HepG2 (cell line): ENCODE measurements around the gene KCNQ1OT1. TPM values are rescaled to one million over a fixed set of nuclear protein-coding genes. Genes with fewer than 3 reads are reported as not detected.

Source experiments
- JUND ChIP-seq: sonication (generic); formaldehyde crosslinking; IDR thresholded peaks from 2 replicates; pipeline ENCODE4 v1.8.0; 2022; ENCODE audit warnings: mild to moderate bottlenecking, missing genetic modification reagents
- POGZ ChIP-seq: sonication (generic); formaldehyde crosslinking; IDR thresholded peaks from 2 replicates; pipeline ENCODE4 v1.4.0; 2020; ENCODE audit warnings: mild to moderate bottlenecking, missing genetic modification reagents
- REXO4 ChIP-seq: sonication (generic); formaldehyde crosslinking; IDR thresholded peaks from 2 replicates; pipeline ENCODE4 v1.8.0; 2022; ENCODE audit warnings: missing genetic modification reagents, mild to moderate bottlenecking, borderline replicate concordance
- RFX3 ChIP-seq: IDR thresholded peaks from 2 replicates; pipeline ENCODE4 v1.6.1; 2016; ENCODE audit warnings: missing biosample characterization, missing genetic modification reagents
- THAP11 ChIP-seq: IDR thresholded peaks from 2 replicates; pipeline ENCODE4 v1.6.1; 2016; ENCODE audit warnings: missing biosample characterization, missing genetic modification reagents
- ZC3H13 ChIP-seq: sonication (generic); formaldehyde crosslinking; IDR thresholded peaks from 2 replicates; pipeline ENCODE4 v1.8.1; 2023; ENCODE audit warnings: mild to moderate bottlenecking, missing genetic modification reagents, moderate library complexity
- ZMAT3 ChIP-seq: sonication (generic); formaldehyde crosslinking; conservative IDR thresholded peaks from 2 replicates; pipeline ENCODE4 v1.7.0; 2021; ENCODE audit warnings: missing genetic modification reagents
- ZNF317 ChIP-seq: sonication (generic); formaldehyde crosslinking; IDR thresholded peaks from 2 replicates; pipeline ENCODE4 v1.5.0; 2020; ENCODE audit warnings: mild to moderate bottlenecking, missing genetic modification reagents
- ZNF503 ChIP-seq: sonication (generic); formaldehyde crosslinking; IDR thresholded peaks from 2 replicates; pipeline ENCODE4 v1.4.0; 2020; ENCODE audit warnings: missing genetic modification reagents
- ZNF512 ChIP-seq: sonication (generic); formaldehyde crosslinking; IDR thresholded peaks from 2 replicates; pipeline ENCODE4 v1.4.0; 2020; ENCODE audit warnings: mild to moderate bottlenecking, missing genetic modification reagents
- ZNF614 ChIP-seq: IDR thresholded peaks from 2 replicates; pipeline ENCODE4 v1.6.1; 2018; ENCODE audit warnings: missing biosample characterization, missing genetic modification reagents, inconsistent platforms, borderline replicate concordance
- ZNF629 ChIP-seq: sonication (generic); formaldehyde crosslinking; conservative IDR thresholded peaks from 2 replicates; pipeline ENCODE4 v1.5.0; 2020; ENCODE audit warnings: missing genetic modification reagents
- ZNF687 ChIP-seq: sonication (generic); formaldehyde crosslinking; IDR thresholded peaks from 2 replicates; pipeline ENCODE4 v1.5.1; 2020; ENCODE audit warnings: mild to moderate bottlenecking, missing genetic modification reagents, moderate library complexity
- polyA plus RNA-seq, 8 experiments: library from polyadenylated mRNA; depleted of rRNA in 3 of 8; stranded (reverse) in 7 of 8; unstranded in 1 of 8; fragments of >200 nt; fragmentation: Illumina TruSeq in 4 of 8; extraction: Trizol in 4 of 8; gene quantifications; 2 replicates each; pipeline versions ENCODE4 v1.2.1 to v1.2.3, GENCODE V29; 2011 to 2016; ENCODE audit warnings: low read depth in 4 of 8, missing spikeins in 1 of 8, mixed read lengths in 1 of 8; ENCODE audit not compliant: insufficient read depth in 1 of 8
- total RNA-seq, 5 experiments: library from RNA; depleted of rRNA; stranded (reverse); fragments of >200 nt; fragmentation: Illumina TruSeq; extraction: Trizol; gene quantifications; 2 replicates each; pipeline ENCODE4 v1.2.3, GENCODE V29; 2016; ENCODE audit warnings: low read depth in 1 of 5
- TF ChIP-seq, protein P1 (sequence below): sonication (generic); formaldehyde crosslinking; IDR thresholded peaks from 2 replicates; pipeline ENCODE4 v1.9.0; 2021; ENCODE audit warnings: missing genetic modification reagents, borderline replicate concordance
- TF ChIP-seq, protein P2 (sequence below): sonication (generic); formaldehyde crosslinking; IDR thresholded peaks from 2 replicates; pipeline ENCODE4 v1.5.1; 2020; ENCODE audit warnings: missing genetic modification reagents, mild to moderate bottlenecking, borderline replicate concordance

Gene KCNQ1OT1
- total and polyA plus RNA-seq, 2 of the 13 experiments (the other 11 are each of a cell fraction or from before 2014, with no cell fraction given): 1.3 to 18.9 TPM

DNA sequence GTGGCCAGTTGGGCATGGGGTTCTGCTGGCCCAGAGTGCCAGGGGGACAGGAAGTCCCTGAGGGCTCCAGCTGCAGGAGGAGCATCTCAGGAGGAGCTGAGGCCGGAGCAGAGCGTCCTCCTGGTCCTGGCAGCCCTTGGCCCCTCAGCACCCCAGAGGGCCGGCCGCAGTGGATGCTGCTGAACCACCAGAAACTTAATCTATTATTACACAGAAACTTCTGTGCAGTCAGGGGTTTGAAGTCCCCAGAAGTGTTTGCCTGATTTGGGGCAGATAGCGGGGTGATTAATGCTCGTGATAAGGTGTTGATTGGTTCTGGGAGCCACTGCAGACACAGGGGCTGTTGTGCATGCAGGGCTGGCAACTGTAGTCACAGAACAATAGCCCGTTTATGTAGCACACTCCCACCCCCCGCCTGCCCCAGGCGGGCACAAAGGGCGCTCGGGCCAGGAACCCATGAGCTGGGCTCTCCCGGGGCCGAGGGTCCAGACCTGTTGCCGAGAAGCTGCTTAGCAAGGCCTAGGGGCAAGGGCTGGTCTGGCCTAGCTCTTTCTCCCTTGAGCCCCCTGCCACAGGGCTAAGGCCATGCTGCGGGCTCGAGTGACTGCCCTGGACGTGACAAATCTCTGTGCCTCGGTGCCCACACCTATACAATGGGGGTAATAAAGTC lies 29.0 kb upstream of the KCNQ1OT1 start (continued):
- TF ChIP-seq ZNF503 (peak; percentile 93), ZNF512 (CRISPR knock-in tag) (no peak), ZNF614 (CRISPR knock-in tag) (no peak), REXO4 (no peak), THAP11 (CRISPR knock-in tag) (peak; percentile 57; the same call in 1 of the 2 replicates), JUND (CRISPR knock-in tag) (no peak), ZNF687 (CRISPR knock-in tag) (peak; percentile 93), POGZ (CRISPR knock-in tag) (no peak), ZNF317 (CRISPR knock-in tag) (no peak), ZC3H13 (CRISPR knock-in tag) (no peak), ZMAT3 (peak; percentile 74), RFX3 (no peak), ZNF629 (CRISPR knock-in tag) (peak; percentile 39)
- TF ChIP-seq, protein P1, sequence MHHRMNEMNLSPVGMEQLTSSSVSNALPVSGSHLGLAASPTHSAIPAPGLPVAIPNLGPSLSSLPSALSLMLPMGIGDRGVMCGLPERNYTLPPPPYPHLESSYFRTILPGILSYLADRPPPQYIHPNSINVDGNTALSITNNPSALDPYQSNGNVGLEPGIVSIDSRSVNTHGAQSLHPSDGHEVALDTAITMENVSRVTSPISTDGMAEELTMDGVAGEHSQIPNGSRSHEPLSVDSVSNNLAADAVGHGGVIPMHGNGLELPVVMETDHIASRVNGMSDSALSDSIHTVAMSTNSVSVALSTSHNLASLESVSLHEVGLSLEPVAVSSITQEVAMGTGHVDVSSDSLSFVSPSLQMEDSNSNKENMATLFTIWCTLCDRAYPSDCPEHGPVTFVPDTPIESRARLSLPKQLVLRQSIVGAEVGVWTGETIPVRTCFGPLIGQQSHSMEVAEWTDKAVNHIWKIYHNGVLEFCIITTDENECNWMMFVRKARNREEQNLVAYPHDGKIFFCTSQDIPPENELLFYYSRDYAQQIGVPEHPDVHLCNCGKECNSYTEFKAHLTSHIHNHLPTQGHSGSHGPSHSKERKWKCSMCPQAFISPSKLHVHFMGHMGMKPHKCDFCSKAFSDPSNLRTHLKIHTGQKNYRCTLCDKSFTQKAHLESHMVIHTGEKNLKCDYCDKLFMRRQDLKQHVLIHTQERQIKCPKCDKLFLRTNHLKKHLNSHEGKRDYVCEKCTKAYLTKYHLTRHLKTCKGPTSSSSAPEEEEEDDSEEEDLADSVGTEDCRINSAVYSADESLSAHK (CRISPR knock-in tag): no peak
- TF ChIP-seq, protein P2, sequence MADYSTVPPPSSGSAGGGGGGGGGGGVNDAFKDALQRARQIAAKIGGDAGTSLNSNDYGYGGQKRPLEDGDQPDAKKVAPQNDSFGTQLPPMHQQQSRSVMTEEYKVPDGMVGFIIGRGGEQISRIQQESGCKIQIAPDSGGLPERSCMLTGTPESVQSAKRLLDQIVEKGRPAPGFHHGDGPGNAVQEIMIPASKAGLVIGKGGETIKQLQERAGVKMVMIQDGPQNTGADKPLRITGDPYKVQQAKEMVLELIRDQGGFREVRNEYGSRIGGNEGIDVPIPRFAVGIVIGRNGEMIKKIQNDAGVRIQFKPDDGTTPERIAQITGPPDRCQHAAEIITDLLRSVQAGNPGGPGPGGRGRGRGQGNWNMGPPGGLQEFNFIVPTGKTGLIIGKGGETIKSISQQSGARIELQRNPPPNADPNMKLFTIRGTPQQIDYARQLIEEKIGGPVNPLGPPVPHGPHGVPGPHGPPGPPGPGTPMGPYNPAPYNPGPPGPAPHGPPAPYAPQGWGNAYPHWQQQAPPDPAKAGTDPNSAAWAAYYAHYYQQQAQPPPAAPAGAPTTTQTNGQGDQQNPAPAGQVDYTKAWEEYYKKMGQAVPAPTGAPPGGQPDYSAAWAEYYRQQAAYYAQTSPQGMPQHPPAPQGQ: 0 out of 2 replicates have a peak, but pooled peaks have one; percentile 19
